HL-60 (cell line): ENCODE results near the gene ACTR5.
"Not testable (repeated sequence)": the region's sequence is repeated elsewhere in the genome, so short reads cannot be mapped to it uniquely, and the experiment has no call there.

Experiments used
- DNase-seq, 2 experiments: peaks; one replicate each; pipeline ENCODE4 v3.0.0-alpha.2; 2010 to 2020; ENCODE audit warnings: low read depth in 1 of 2, low spot score in 1 of 2
- H3K27ac ChIP-seq: fragments of 250-450 bp; sonication (Bioruptor Pico); replicated peaks from 2 replicates; pipeline ENCODE4 v1.5.1; 2020; ENCODE audit warnings: mild to moderate bottlenecking, moderate library complexity
- H3K27me3 ChIP-seq: fragments of 250-450 bp; sonication (Bioruptor Pico); 2 replicates; pipeline ENCODE4 v1.5.1; 2021; ENCODE audit warnings: mild to moderate bottlenecking, moderate library complexity; ENCODE audit not compliant: insufficient read depth, poor library complexity, severe bottlenecking
- H3K4me3 ChIP-seq: replicated peaks from 2 replicates; pipeline ENCODE4 v1.5.1; 2011; ENCODE audit warnings: mild to moderate bottlenecking, control low read depth, low read length; ENCODE audit not compliant: insufficient read depth
- GABPA ChIP-seq: IDR thresholded peaks from 2 replicates; pipeline ENCODE4 v1.6.1; 2012; ENCODE audit warnings: low read depth
- POLR2AphosphoS5 ChIP-seq: IDR thresholded peaks from 2 replicates; pipeline ENCODE4 v1.6.1; 2012; ENCODE audit warnings: low read depth
- SPI1 ChIP-seq: IDR thresholded peaks from 2 replicates; pipeline ENCODE4 v1.6.1; 2012; ENCODE audit warnings: low read depth, mild to moderate bottlenecking, borderline replicate concordance
- TF ChIP-seq, protein P1 (sequence below): IDR thresholded peaks from 2 replicates; pipeline ENCODE4 v1.6.1; 2012; ENCODE audit warnings: low read depth; ENCODE audit not compliant: insufficient replicate concordance
- TF ChIP-seq, protein P2 (sequence below): IDR thresholded peaks from one replicate; pipeline ENCODE4 v1.5.1; 2011; ENCODE audit warnings: low read length, control low read depth, inconsistent platforms; ENCODE audit not compliant: insufficient read depth

ACTR5 gene

DNA sequence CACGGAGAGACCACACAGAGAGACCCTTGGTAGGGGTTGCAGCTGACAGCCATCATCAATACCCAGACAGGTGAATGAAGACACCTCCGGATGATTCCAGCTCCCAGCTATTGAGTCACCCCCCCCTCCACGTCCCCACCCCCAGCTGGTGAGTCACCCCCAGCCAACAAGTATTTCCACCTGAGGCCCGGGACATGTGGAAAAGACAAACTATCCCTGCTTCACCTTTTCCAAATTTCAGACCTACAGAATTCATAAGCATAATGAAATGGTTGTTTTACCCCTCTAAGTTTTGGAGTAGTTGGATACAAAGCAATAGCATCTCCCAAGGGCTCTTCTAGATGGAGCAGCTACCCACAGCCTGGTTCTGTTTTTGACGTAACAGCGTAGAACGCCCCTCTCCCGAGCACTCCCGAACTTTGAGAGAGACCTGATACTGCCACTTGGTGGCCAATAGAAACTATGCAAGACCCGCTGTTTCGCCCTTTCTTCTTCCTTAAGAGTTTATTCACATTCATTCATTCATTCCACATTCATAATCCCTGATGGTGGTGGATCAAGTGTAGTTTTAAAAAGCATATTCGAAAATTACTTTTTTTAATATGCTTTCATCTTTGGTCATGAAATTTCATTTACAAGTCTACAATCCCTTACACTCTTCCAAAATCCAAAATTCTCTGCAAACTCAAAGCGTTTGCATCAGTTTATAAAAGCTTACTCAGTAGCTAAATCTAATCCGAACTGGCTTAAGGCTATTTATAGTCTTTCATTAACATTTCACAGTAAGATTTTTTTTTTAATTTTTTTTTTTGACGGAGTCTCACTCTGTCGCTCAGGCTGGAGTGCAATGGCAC, 42.2 kb downstream of the ACTR5 start:
- no peak overlapping the region for H3K27ac ChIP-seq

DNA sequence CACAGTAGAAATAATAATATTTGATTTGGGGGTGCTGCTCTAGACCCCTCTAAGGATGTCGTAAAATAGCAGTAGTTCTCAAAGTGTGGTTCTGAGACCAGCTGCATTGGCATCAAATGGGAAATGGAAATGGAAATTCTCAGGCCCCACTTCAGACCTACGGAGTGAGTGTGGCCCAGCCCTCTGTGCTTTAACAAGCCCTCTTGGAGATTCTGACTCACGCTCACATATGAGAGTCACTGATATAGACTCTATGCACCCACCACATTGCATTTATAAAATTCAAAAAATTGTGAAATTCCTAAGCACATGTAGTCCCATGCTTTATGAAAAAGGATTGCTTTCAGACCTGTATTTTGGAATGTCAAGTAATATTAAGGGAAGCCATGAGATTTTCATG, 43.0 kb downstream of the ACTR5 start:
- Histone ChIP-seq H3K27ac (no peak overlapping the region), H3K27me3 (no peaks in the 10 kb centered on the region), H3K4me3 (no peak overlapping the region)
- TF ChIP-seq SPI1, result no peak
- TF ChIP-seq, protein P1, sequence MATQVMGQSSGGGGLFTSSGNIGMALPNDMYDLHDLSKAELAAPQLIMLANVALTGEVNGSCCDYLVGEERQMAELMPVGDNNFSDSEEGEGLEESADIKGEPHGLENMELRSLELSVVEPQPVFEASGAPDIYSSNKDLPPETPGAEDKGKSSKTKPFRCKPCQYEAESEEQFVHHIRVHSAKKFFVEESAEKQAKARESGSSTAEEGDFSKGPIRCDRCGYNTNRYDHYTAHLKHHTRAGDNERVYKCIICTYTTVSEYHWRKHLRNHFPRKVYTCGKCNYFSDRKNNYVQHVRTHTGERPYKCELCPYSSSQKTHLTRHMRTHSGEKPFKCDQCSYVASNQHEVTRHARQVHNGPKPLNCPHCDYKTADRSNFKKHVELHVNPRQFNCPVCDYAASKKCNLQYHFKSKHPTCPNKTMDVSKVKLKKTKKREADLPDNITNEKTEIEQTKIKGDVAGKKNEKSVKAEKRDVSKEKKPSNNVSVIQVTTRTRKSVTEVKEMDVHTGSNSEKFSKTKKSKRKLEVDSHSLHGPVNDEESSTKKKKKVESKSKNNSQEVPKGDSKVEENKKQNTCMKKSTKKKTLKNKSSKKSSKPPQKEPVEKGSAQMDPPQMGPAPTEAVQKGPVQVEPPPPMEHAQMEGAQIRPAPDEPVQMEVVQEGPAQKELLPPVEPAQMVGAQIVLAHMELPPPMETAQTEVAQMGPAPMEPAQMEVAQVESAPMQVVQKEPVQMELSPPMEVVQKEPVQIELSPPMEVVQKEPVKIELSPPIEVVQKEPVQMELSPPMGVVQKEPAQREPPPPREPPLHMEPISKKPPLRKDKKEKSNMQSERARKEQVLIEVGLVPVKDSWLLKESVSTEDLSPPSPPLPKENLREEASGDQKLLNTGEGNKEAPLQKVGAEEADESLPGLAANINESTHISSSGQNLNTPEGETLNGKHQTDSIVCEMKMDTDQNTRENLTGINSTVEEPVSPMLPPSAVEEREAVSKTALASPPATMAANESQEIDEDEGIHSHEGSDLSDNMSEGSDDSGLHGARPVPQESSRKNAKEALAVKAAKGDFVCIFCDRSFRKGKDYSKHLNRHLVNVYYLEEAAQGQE, result no peak
- no peak for TF ChIP-seq GABPA
- TF ChIP-seq POLR2AphosphoS5, result no peak
- TF ChIP-seq, protein P2, sequence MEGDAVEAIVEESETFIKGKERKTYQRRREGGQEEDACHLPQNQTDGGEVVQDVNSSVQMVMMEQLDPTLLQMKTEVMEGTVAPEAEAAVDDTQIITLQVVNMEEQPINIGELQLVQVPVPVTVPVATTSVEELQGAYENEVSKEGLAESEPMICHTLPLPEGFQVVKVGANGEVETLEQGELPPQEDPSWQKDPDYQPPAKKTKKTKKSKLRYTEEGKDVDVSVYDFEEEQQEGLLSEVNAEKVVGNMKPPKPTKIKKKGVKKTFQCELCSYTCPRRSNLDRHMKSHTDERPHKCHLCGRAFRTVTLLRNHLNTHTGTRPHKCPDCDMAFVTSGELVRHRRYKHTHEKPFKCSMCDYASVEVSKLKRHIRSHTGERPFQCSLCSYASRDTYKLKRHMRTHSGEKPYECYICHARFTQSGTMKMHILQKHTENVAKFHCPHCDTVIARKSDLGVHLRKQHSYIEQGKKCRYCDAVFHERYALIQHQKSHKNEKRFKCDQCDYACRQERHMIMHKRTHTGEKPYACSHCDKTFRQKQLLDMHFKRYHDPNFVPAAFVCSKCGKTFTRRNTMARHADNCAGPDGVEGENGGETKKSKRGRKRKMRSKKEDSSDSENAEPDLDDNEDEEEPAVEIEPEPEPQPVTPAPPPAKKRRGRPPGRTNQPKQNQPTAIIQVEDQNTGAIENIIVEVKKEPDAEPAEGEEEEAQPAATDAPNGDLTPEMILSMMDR, result no peak
- DNase-seq, result no peak

More for the DNA sequence above, 42.2 kb downstream of the ACTR5 start:
- no peaks in the 10 kb centered on the region for H3K27me3 ChIP-seq
- TF ChIP-seq, protein P2, result peak; percentile 64
- no peak for TF ChIP-seq POLR2AphosphoS5
- H3K4me3 ChIP-seq, result no peak overlapping the region
- DNase-seq, result peak; percentile 44 to 58

DNA sequence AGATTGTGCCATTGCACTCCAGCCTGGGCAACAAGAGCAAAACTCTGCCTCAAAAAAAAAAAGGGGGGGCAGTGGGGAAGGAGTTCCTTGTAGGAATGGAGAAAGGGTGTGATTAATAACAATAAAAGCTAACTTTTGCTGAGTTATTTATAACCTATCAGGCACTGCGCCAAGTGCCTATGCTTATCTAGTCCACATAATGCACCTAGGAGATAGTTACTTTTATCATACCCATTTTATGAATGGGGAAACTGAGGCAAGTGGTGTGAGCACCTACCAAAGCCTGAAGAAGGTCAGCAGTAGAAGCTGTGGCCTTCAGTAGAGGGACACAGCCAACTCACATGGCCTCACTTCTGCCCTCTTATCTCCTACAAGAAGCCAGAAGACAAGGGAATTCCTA, 43.7 kb downstream of the ACTR5 start:
- no peaks in the 10 kb centered on the region for H3K27me3 ChIP-seq
- H3K4me3 ChIP-seq, result no peak overlapping the region
- H3K27ac ChIP-seq, result no peak overlapping the region
- DNase-seq, result no peak
- TF ChIP-seq SPI1 (no peak), POLR2AphosphoS5 (no peak), GABPA (no peak)
- TF ChIP-seq, protein P2, result no peak
- TF ChIP-seq, protein P1, result no peak

DNA sequence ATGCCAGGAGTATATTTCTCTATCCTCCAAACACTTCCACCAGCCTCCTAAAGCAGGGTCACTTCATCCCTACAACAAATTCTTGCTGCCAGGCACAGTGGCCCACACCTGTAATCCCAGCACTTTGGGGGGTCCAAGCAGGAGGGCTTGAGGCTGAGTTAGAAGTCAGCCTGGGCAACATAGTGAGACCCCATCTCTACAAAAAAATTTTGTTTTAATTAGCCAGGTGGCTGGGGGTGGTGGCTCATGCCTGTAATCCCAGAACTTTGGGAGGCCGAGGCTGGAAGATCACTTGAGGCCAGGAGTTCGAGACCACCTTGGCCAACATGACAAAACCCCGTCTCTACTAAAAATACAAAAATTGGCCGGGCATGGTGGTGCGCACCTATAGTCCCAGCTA, 45.8 kb downstream of the ACTR5 start:
- DNase-seq, H3K4me3 ChIP-seq, H3K27me3 ChIP-seq, H3K27ac ChIP-seq: not testable (repeated sequence)
